Activated naive CD4-positive, alpha-beta T cell treated with anti-CD3 and anti-CD28 coated beads for 36 hours (primary cell): ENCODE measurements around the gene FAM98B. TPM values are rescaled to one million over a fixed set of nuclear protein-coding genes. Genes with fewer than 3 reads are reported as not detected.

Source experiments
- CTCF ChIA-PET: fragments of 350-600 bp; sonication (Branson Sonifier 250); formaldehyde crosslinking; loops from one replicate; lab custom pipeline; 2021; ENCODE audit warnings: antibody characterized with exemption; lab: Charles Lee
- DNase-seq: peaks from one replicate; pipeline ENCODE4 v3.0.0-alpha.2; 2020
- H3K27ac Mint-ChIP-seq: one replicate; pipeline ENCODE4 v1.8.0; 2021; ENCODE audit warnings: mild to moderate bottlenecking, mixed read lengths
- H3K27me3 Mint-ChIP-seq: one replicate; pipeline ENCODE4 v1.8.0; 2021; ENCODE audit warnings: low read depth, mixed read lengths
- H3K36me3 Mint-ChIP-seq: one replicate; pipeline ENCODE4 v1.8.0; 2021; ENCODE audit warnings: low read depth, mixed read lengths
- H3K4me1 Mint-ChIP-seq: one replicate; pipeline ENCODE4 v1.8.0; 2021; ENCODE audit warnings: low read depth, mixed read lengths
- H3K4me3 Mint-ChIP-seq: one replicate; pipeline ENCODE4 v1.8.0; 2021; ENCODE audit warnings: mild to moderate bottlenecking, moderate library complexity, mixed read lengths
- H3K9me3 Mint-ChIP-seq: one replicate; pipeline ENCODE4 v1.8.0; 2021; ENCODE audit warnings: mixed read lengths
- intact Hi-C: fragments of 100-400 bp; cut with micrococcal nuclease; formaldehyde crosslinking; loops from one replicate; pipeline ENCODE4 v1.15.1; 2023
- total RNA-seq, 2 experiments: library from RNA; stranded (reverse); gene quantifications; one replicate each; pipeline ENCODE4 v1.2.3, GENCODE V29; 2021

The FAM98B gene
- total RNA-seq, 2 experiments from 2014 or later: 42.0 to 47.4 TPM

- CTCF ChIA-PET: interaction anchor here (1.0 to 1.5 kb wide), 4 partner anchors 19 to 187 kb away, joined by 3 to 6 read pairs (median 5); partner anchors contain the start of gene RASGRP1
- Mint-ChIP-seq H3K4me3 (no peak overlapping the region), H3K36me3 (peaks cover 33% of the 10 kb centered on the region), H3K27me3 (no peaks in the 10 kb centered on the region), H3K27ac (no peak overlapping the region), H3K4me1 (peaks cover 33% of the 10 kb centered on the region), H3K9me3 (no peaks in the 10 kb centered on the region)
- intact Hi-C loops: no loop called here
- DNase-seq: no peak
These were observed 59.0 kb downstream of the FAM98B start for GRCh38 chr15:38512901-38513300.

GRCh38 chr15:38514601-38515000 lies 60.7 kb downstream of the FAM98B start:
- DNase-seq: no peak
- H3K4me3 Mint-ChIP-seq: no peak overlapping the region
- intact Hi-C loops: no loop called here
- peak overlapping the region; percentile 70 for H3K27ac Mint-ChIP-seq
- CTCF ChIA-PET: interaction anchor here (1.4 kb wide), 1 partner anchor 185 kb away, joined by 3 read pairs; no protein-coding TSS in a partner anchor
- H3K27me3 Mint-ChIP-seq: no peaks in the 10 kb centered on the region
- peaks cover 33% of the 10 kb centered on the region for H3K4me1 Mint-ChIP-seq
- peaks cover 37% of the 10 kb centered on the region for H3K36me3 Mint-ChIP-seq
- H3K9me3 Mint-ChIP-seq: no peaks in the 10 kb centered on the region

GRCh38 chr15:38516626-38517025 lies 62.7 kb downstream of the FAM98B start:
- peaks cover 36% of the 10 kb centered on the region for H3K4me1 Mint-ChIP-seq
- intact Hi-C loops: no loop called here
- CTCF ChIA-PET: interaction anchor here (0.6 to 1.3 kb wide), 3 partner anchors 171 to 183 kb away, joined by 3 to 6 read pairs (median 5); no protein-coding TSS in a partner anchor

GRCh38 chr15:38517312-38517975 lies 63.5 kb downstream of the FAM98B start:
- Mint-ChIP-seq H3K27ac (no peak overlapping the region), H3K9me3 (no peaks in the 10 kb centered on the region), H3K4me1 (peaks cover 43% of the 10 kb centered on the region), H3K27me3 (no peaks in the 10 kb centered on the region), H3K4me3 (no peak overlapping the region), H3K36me3 (peaks cover 28% of the 10 kb centered on the region)
- CTCF ChIA-PET: interaction anchor here (1.0 to 1.3 kb wide), 2 partner anchors 173 to 182 kb away, joined by 5 to 6 read pairs; no protein-coding TSS in a partner anchor
- no peak for DNase-seq
- intact Hi-C loops: no loop called here

More at GRCh38 chr15:38516626-38517025, 62.7 kb downstream of the FAM98B start:
- Mint-ChIP-seq H3K27ac (no peak overlapping the region), H3K4me3 (no peak overlapping the region), H3K36me3 (peaks cover 28% of the 10 kb centered on the region), H3K27me3 (no peaks in the 10 kb centered on the region), H3K9me3 (no peaks in the 10 kb centered on the region)
- no peak for DNase-seq

- no peaks in the 10 kb centered on the region for H3K9me3 Mint-ChIP-seq
- peak overlapping the region; percentile 72 for H3K27ac Mint-ChIP-seq
- peaks cover 48% of the 10 kb centered on the region for H3K4me1 Mint-ChIP-seq
- H3K36me3 Mint-ChIP-seq: peaks cover 28% of the 10 kb centered on the region
- intact Hi-C loops: no loop called here
- H3K4me3 Mint-ChIP-seq: no peak overlapping the region
- no peaks in the 10 kb centered on the region for H3K27me3 Mint-ChIP-seq
- DNase-seq: no peak
- CTCF ChIA-PET: interaction anchor here (0.6 to 1.8 kb wide), 4 partner anchors 46 to 172 kb away, joined by 3 to 5 read pairs (median 3); no protein-coding TSS in a partner anchor
These were observed 64.2 kb downstream of the FAM98B start for GRCh38 chr15:38518084-38518483.

GRCh38 chr15:38520035-38520434 lies 66.1 kb downstream of the FAM98B start:
- H3K4me3 Mint-ChIP-seq: no peak overlapping the region
- H3K9me3 Mint-ChIP-seq: no peaks in the 10 kb centered on the region
- intact Hi-C loops: no loop called here
- H3K27ac Mint-ChIP-seq: peak overlapping the region; percentile 11
- peaks cover 25% of the 10 kb centered on the region for H3K36me3 Mint-ChIP-seq
- DNase-seq: no peak
- no peaks in the 10 kb centered on the region for H3K27me3 Mint-ChIP-seq
- CTCF ChIA-PET: interaction anchor here (0.8 to 1.8 kb wide), 4 partner anchors 40 to 170 kb away, joined by 3 to 5 read pairs (median 4); no protein-coding TSS in a partner anchor
- peaks cover 57% of the 10 kb centered on the region for H3K4me1 Mint-ChIP-seq

GRCh38 chr15:38521316-38521715 lies 67.4 kb downstream of the FAM98B start:
- peaks cover 20% of the 10 kb centered on the region for H3K36me3 Mint-ChIP-seq
- H3K27ac Mint-ChIP-seq: peak overlapping the region; percentile 39
- DNase-seq: no peak
- intact Hi-C loops: no loop called here
- no peak overlapping the region for H3K4me3 Mint-ChIP-seq
- H3K9me3 Mint-ChIP-seq: no peaks in the 10 kb centered on the region
- CTCF ChIA-PET: interaction anchor here (0.8 to 2.7 kb wide), 6 partner anchors 9 to 170 kb away, joined by 3 to 13 read pairs (median 3); no protein-coding TSS in a partner anchor
- H3K27me3 Mint-ChIP-seq: no peaks in the 10 kb centered on the region
- peaks cover 64% of the 10 kb centered on the region for H3K4me1 Mint-ChIP-seq

- DNase-seq: no peak
- Mint-ChIP-seq H3K27ac (no peak overlapping the region), H3K36me3 (peaks cover 20% of the 10 kb centered on the region), H3K9me3 (no peaks in the 10 kb centered on the region), H3K4me3 (no peak overlapping the region), H3K27me3 (no peaks in the 10 kb centered on the region), H3K4me1 (peaks cover 64% of the 10 kb centered on the region)
- CTCF ChIA-PET: interaction anchor here (0.6 to 2.7 kb wide), 6 partner anchors 9 to 168 kb away, joined by 3 to 13 read pairs (median 5); no protein-coding TSS in a partner anchor
- intact Hi-C loops: no loop called here
These were observed 69.0 kb downstream of the FAM98B start for GRCh38 chr15:38522922-38523321.

- Mint-ChIP-seq H3K36me3 (peaks cover 26% of the 10 kb centered on the region), H3K4me3 (no peak overlapping the region), H3K27ac (peak overlapping the region; percentile 2), H3K9me3 (no peaks in the 10 kb centered on the region), H3K4me1 (peaks cover 67% of the 10 kb centered on the region), H3K27me3 (no peaks in the 10 kb centered on the region)
- DNase-seq: no peak
- CTCF ChIA-PET: interaction anchor here (0.6 to 1.8 kb wide), 3 partner anchors 8 to 171 kb away, joined by 3 to 5 read pairs (median 3); no protein-coding TSS in a partner anchor
- intact Hi-C loops: no loop called here
These were observed 70.2 kb downstream of the FAM98B start for GRCh38 chr15:38524156-38524555.

GRCh38 chr15:38525489-38525888 lies 71.6 kb downstream of the FAM98B start:
- H3K4me1 Mint-ChIP-seq: peaks cover 69% of the 10 kb centered on the region
- H3K27me3 Mint-ChIP-seq: no peaks in the 10 kb centered on the region
- CTCF ChIA-PET: no interaction called here
- no peak for DNase-seq
- H3K9me3 Mint-ChIP-seq: no peaks in the 10 kb centered on the region
- H3K27ac Mint-ChIP-seq: peak overlapping the region; percentile 37
- H3K36me3 Mint-ChIP-seq: peaks cover 28% of the 10 kb centered on the region
- intact Hi-C loops: no loop called here
- no peak overlapping the region for H3K4me3 Mint-ChIP-seq

- H3K9me3 Mint-ChIP-seq: no peaks in the 10 kb centered on the region
- no peak overlapping the region for H3K4me3 Mint-ChIP-seq
- intact Hi-C loops: no loop called here
- H3K4me1 Mint-ChIP-seq: peaks cover 74% of the 10 kb centered on the region
- no peak overlapping the region for H3K27ac Mint-ChIP-seq
- DNase-seq: no peak
- CTCF ChIA-PET: interaction anchor here (1.2 kb wide), 1 partner anchor 158 kb away, joined by 3 read pairs; no protein-coding TSS in a partner anchor
- H3K36me3 Mint-ChIP-seq: peaks cover 28% of the 10 kb centered on the region
- H3K27me3 Mint-ChIP-seq: no peaks in the 10 kb centered on the region
These were observed 72.2 kb downstream of the FAM98B start for GRCh38 chr15:38526158-38526557.

GRCh38 chr15:38528294-38528693 lies 74.4 kb downstream of the FAM98B start:
- Mint-ChIP-seq H3K9me3 (no peaks in the 10 kb centered on the region), H3K27ac (peak overlapping the region; percentile 11), H3K27me3 (no peaks in the 10 kb centered on the region), H3K4me3 (no peak overlapping the region), H3K4me1 (peaks cover 79% of the 10 kb centered on the region), H3K36me3 (peaks cover 38% of the 10 kb centered on the region)
- CTCF ChIA-PET: no interaction called here
- no peak for DNase-seq
- intact Hi-C loops: no loop called here
